ENCODE data around the gene GAS7.

DNA sequence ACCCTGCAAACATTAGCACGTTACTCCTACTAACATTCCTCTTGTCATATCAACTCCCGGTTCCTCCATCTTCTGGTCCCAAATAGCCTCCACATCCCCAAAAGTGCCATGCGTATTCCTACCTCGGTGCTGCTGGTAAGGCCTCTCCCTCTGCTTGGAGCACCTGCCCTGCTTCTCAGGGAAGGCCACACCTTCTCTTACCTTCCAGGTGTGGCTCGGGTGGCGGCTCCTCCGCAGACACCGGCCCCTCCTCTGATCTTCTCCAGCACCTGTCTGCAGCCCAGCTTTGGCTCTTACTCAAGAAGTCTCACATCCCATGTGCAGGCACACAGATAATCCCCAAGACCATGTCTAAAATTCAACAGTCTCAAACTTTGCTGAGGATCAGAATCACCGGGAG, 92.3 kb downstream of the GAS7 start:
- TF ChIP-seq, protein P1, sequence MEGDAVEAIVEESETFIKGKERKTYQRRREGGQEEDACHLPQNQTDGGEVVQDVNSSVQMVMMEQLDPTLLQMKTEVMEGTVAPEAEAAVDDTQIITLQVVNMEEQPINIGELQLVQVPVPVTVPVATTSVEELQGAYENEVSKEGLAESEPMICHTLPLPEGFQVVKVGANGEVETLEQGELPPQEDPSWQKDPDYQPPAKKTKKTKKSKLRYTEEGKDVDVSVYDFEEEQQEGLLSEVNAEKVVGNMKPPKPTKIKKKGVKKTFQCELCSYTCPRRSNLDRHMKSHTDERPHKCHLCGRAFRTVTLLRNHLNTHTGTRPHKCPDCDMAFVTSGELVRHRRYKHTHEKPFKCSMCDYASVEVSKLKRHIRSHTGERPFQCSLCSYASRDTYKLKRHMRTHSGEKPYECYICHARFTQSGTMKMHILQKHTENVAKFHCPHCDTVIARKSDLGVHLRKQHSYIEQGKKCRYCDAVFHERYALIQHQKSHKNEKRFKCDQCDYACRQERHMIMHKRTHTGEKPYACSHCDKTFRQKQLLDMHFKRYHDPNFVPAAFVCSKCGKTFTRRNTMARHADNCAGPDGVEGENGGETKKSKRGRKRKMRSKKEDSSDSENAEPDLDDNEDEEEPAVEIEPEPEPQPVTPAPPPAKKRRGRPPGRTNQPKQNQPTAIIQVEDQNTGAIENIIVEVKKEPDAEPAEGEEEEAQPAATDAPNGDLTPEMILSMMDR (conservative IDR thresholded peaks at IDR 0.05 in 1 of 2, IDR thresholded peaks at IDR 0.05 in 1 of 2; ENCODE audit: extremely low read depth in 1 of 2, insufficient read depth in 1 of 2, low read depth in 1 of 2, low read length in 2 of 2) = no peak
- TF ChIP-seq EZH2 (IDR thresholded peaks at IDR 0.05; ENCODE audit: borderline replicate concordance, low read length) = no peak
